ENCODE measurements around the gene GRB2. TPM values are rescaled to one million over a fixed set of nuclear protein-coding genes. Genes with fewer than 3 reads are reported as not detected.
A peak's percentile ranks its signal among the peaks of the same experiment; 100 is the strongest.

GRB2 gene
- polyA plus RNA-seq, 2 of the 4 experiments (the other 2 are of a cell fraction) = 91.4 to 91.9 TPM

DNA sequence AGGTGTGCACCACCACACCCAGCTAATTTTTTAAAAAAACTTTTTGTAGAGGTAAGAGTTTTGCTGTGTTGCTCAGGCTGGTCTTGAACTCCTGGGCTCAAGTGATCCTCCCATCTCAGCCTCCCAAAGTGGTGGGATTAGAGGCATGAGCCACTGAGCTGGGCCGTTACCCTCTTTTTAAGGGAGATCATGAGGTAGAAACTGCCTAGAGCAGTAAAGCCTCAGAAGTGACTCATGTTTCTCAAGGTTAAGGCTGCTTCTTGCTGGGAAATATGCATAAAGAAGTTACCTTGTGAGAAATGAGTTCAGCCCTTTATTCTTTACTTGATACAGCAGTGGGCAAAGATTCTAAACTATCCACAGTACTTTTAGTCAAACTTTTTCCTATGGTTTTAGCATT lies 38.2 kb downstream of the GRB2 start:
- FAIRE-seq = no peak
- 0 out of 6 replicates have a peak overlapping the region, but pooled peaks of 1 of the 2 experiments have one; percentile 0 for H3K27ac ChIP-seq

GRCh38 chr17:75366432-75366831 lies 39.0 kb downstream of the GRB2 start:
- ChIA-PET CTCF (interaction anchor here (0.6 to 4.3 kb wide), 6 partner anchors 14 to 912 kb away, joined by 3 to 16 read pairs (median 4); no protein-coding TSS in a partner anchor), POLR2A (interaction anchor here (0.8 kb wide), 1 partner anchor 39 kb away, joined by 4 read pairs; no protein-coding TSS in a partner anchor)
- no peaks in the 10 kb centered on the region for H3K9me3 ChIP-seq
- no peak for FAIRE-seq
- peaks cover 72% of the 10 kb centered on the region for H3K4me1 ChIP-seq
- ATAC-seq = no peak
- no peak for DNase-seq (ENCODE audit: low read depth in 1 of 2, low spot score in 1 of 2)
- H3K4me3 ChIP-seq = no peak overlapping the region
- WGBS (ENCODE audit: missing lambda C conversion rate) = 41% methylated on average over 6 of the region's 6 CpGs
- H3K27ac ChIP-seq = peak overlapping the region in 1 of 2 experiments; percentile 18; a peak in 1 of 6 replicates
- peak overlapping the region; percentile 29 for H3K4me2 ChIP-seq
- TF ChIP-seq ZSCAN20 (CRISPR knock-in tag; IDR thresholded peaks at IDR 0.05) (no peak), FOSB (CRISPR knock-in tag; IDR thresholded peaks at IDR 0.05) (no peak), HDAC2 (IDR thresholded peaks at IDR 0.05) (no peak), RNF2 (IDR thresholded peaks at IDR 0.05; ENCODE audit: borderline replicate concordance, low read depth) (no peak), EP300 (IDR thresholded peaks at IDR 0.05) (no peak), HOXB13 (CRISPR knock-in tag; IDR thresholded peaks at IDR 0.05; ENCODE audit: low read depth) (no peak), JUN (IDR thresholded peaks at IDR 0.05) (no peak), PHF8 (IDR thresholded peaks at IDR 0.05; ENCODE audit: borderline replicate concordance, low read depth) (no peak), TP53 (CRISPR knock-in tag; IDR thresholded peaks at IDR 0.05) (no peak), ZNF302 (CRISPR knock-in tag; IDR thresholded peaks at IDR 0.05) (no peak), HEYL (CRISPR knock-in tag; IDR thresholded peaks at IDR 0.05) (no peak), KDM1A (IDR thresholded peaks at IDR 0.05; ENCODE audit: low read depth) (no peak)
- TF ChIP-seq, protein P1, sequence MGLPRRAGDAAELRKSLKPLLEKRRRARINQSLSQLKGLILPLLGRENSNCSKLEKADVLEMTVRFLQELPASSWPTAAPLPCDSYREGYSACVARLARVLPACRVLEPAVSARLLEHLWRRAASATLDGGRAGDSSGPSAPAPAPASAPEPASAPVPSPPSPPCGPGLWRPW (IDR thresholded peaks at IDR 0.05) = no peak

More for the DNA sequence above, 38.2 kb downstream of the GRB2 start:
- ATAC-seq (peak; percentile 38 to 57; a peak in 2 of 6 replicates), DNase-seq (ENCODE audit: low read depth in 1 of 2, low spot score in 1 of 2) (peak; percentile 30 to 40)
- ChIA-PET CTCF (interaction anchor here (0.6 to 4.3 kb wide), 5 partner anchors 13 to 209 kb away, joined by 4 to 16 read pairs (median 5); no protein-coding TSS in a partner anchor), POLR2A (no interaction called here)
- Histone ChIP-seq H3K4me2 (0 out of 3 replicates have a peak overlapping the region, but pooled peaks have one; percentile 2), H3K9me3 (no peaks in the 10 kb centered on the region), H3K4me1 (peaks cover 65% of the 10 kb centered on the region), H3K4me3 (no peak overlapping the region)
- TF ChIP-seq FOSL2 (IDR thresholded peaks at IDR 0.05) = 0 out of 2 replicates have a peak, but pooled peaks have one; percentile 9
- peak; percentile 25; the same call in 1 of the 2 replicates for TF ChIP-seq FOSL2 (CRISPR knock-in tag; IDR thresholded peaks at IDR 0.05)
- no peak for TF ChIP-seq NPAS2 (CRISPR knock-in tag; IDR thresholded peaks at IDR 0.05; ENCODE audit: borderline replicate concordance)
- WGBS (ENCODE audit: missing lambda C conversion rate) = 44% methylated on average over 1 of the region's 1 CpG

DNA sequence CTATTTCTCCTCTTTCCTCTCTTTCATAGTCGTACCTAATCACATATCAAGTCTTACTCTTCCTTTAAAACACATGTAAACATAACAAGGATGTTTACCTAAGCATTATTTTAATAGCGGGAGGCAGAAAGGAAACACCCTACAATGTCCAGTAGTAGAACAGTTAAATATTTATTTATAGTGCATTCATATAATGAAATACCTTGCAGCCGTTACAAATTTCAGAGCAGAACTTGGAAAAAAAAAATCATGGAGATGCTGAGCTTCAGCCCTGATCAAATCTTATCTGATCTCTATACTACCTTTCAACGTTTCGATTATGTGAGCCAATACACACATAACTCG lies 39.6 kb downstream of the GRB2 start:
- 16% methylated on average over 6 of the region's 6 CpGs for WGBS (ENCODE audit: missing lambda C conversion rate)
- peaks cover 78% of the 10 kb centered on the region for H3K4me1 ChIP-seq
- CTCF ChIA-PET = interaction anchor here (0.6 to 3.2 kb wide), 4 partner anchors 14 to 913 kb away, joined by 3 to 9 read pairs (median 4); no protein-coding TSS in a partner anchor
- POLR2A ChIA-PET = interaction anchor here (0.8 kb wide), 1 partner anchor 40 kb away, joined by 4 read pairs; no protein-coding TSS in a partner anchor
- no peak overlapping the region for H3K27ac ChIP-seq
- H3K4me2 ChIP-seq = peak overlapping the region; percentile 29
- H3K9me3 ChIP-seq = no peaks in the 10 kb centered on the region
- H3K4me3 ChIP-seq = no peak overlapping the region
- ATAC-seq (no peak), DNase-seq (ENCODE audit: low read depth in 1 of 2, low spot score in 1 of 2) (no peak), FAIRE-seq (no peak)
- TF ChIP-seq RCOR1 (IDR thresholded peaks at IDR 0.05; ENCODE audit: low read depth, low read length) = no peak
- no peak for TF ChIP-seq JUN (IDR thresholded peaks at IDR 0.05)
- TF ChIP-seq, protein P2, sequence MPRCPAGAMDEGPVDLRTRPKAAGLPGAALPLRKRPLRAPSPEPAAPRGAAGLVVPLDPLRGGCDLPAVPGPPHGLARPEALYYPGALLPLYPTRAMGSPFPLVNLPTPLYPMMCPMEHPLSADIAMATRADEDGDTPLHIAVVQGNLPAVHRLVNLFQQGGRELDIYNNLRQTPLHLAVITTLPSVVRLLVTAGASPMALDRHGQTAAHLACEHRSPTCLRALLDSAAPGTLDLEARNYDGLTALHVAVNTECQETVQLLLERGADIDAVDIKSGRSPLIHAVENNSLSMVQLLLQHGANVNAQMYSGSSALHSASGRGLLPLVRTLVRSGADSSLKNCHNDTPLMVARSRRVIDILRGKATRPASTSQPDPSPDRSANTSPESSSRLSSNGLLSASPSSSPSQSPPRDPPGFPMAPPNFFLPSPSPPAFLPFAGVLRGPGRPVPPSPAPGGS (IDR thresholded peaks at IDR 0.05) = no peak
- no peak for TF ChIP-seq SMC3 (IDR thresholded peaks at IDR 0.05)
- TF ChIP-seq ZC3H11A (IDR thresholded peaks at IDR 0.05) = no peak
- TF ChIP-seq PBX3 (IDR thresholded peaks at IDR 0.05) = no peak
- TF ChIP-seq EHF (CRISPR knock-in tag; IDR thresholded peaks at IDR 0.05) = no peak
- no peak for TF ChIP-seq MAFK (IDR thresholded peaks at IDR 0.05; ENCODE audit: partially characterized antibody)
- TF ChIP-seq GATA3 (IDR thresholded peaks at IDR 0.05; ENCODE audit: borderline replicate concordance) = no peak
- no peak for TF ChIP-seq FOXS1 (CRISPR knock-in tag; IDR thresholded peaks at IDR 0.05)
- no peak for TF ChIP-seq EHMT2 (IDR thresholded peaks at IDR 0.05; ENCODE audit: low read depth)
- TF ChIP-seq TFCP2L1 (CRISPR knock-in tag; IDR thresholded peaks at IDR 0.05) = no peak
- no peak for TF ChIP-seq ATOH8 (CRISPR knock-in tag; IDR thresholded peaks at IDR 0.05; ENCODE audit: low read depth)
- no peak for TF ChIP-seq CHD4 (IDR thresholded peaks at IDR 0.05; ENCODE audit: borderline replicate concordance)
